NCI-H460 (cell line): ENCODE results near the gene CCDC171. TPM values are rescaled to one million over a fixed set of nuclear protein-coding genes. Genes with fewer than 3 reads are reported as not detected.
"Not testable (repeated sequence)": the region's sequence is repeated elsewhere in the genome, so short reads cannot be mapped to it uniquely, and the experiment has no call there.

ENCODE experiments used
- DNase-seq: peaks from one replicate; pipeline ENCODE4 v3.0.0-alpha.2; 2016; ENCODE audit warnings: low read depth; ENCODE audit errors: extremely low read depth
- total RNA-seq: library from RNA; depleted of rRNA; stranded (reverse); fragments of >200 nt; shearing (Covaris generic); gene quantifications from 2 replicates; pipeline ENCODE4 v1.2.3, GENCODE V29; 2014

CCDC171 gene
- total RNA-seq, 1 experiment from 2014 or later = 1.9 TPM

DNA sequence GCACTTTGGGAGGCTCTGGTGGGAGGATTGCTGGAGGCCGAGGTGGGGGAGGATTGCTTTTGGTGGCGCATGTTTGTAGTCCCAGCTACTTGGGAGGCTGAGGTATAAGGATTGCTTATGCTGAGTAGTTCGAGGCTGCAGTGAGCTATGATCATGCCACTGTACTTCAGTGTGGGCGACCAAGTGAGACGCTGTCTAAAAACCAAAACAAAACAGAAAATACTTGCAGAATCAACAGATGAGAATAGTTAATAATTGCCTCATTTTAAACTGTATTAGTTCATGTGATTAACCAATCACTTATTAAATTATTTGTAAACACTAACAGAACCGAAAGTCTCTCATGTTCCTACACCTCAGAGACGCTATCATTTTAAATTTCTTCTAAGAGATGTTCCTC lies 118.1 kb downstream of the CCDC171 start:
- no peak for DNase-seq

DNA sequence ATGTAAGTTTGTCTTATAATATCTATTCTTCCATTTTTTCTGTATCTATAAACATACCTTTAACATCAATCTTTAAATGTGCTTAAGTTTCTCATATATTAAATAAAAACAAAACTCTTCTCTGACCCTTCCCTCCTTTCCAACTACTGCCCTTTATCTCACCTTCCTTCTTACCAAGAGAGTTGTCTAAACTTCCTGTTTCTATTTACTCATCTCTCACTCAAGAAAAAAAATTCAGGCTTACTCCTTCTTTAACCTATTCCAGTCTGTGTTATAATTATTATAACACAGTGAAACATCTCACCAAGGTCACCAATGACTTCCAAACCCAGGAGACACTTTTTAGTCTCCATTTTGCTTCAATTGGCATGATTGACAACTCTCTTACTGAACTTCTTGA lies 140.9 kb downstream of the CCDC171 start:
- DNase-seq = no peak

DNA sequence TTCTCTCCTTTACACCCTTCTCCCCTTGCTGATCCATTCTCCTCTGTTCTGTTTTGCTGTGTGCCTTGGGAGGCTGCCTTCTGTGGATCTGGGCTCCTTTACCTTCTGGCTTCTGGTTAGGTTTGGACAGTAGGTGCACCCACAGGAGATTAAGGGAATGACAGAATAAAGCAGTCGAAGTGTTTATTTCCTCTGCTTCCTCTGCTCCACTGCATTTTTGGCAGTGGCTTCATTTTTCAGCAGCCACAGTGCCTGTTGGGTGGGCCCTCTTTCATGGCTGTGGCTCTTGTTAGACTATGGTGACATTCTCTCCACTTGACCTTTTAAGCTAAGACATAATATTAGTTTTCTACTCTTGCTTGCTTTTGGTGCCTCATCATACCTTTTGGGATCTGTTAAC lies 144.1 kb downstream of the CCDC171 start:
- DNase-seq = no peak

DNA sequence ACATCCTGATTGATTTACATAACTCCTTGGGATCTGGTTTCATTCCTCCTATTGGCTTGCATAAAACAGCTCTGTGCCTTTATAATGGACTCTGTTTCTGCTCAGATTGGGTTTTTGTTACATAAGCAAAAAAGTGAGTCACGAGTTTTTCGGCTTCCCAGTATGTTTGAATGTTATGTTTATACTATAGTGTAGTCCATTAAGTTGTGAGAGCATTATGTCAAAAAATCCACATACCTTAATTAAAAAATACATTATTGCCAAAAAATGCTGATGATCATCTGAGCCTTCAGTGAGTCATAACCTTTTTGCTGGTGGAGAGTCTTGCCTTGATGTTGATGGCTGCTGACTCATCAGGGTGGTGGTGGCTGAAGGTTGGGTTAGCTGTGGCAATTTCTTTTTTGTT lies 144.6 kb downstream of the CCDC171 start:
- peak; percentile 8 for DNase-seq

DNA sequence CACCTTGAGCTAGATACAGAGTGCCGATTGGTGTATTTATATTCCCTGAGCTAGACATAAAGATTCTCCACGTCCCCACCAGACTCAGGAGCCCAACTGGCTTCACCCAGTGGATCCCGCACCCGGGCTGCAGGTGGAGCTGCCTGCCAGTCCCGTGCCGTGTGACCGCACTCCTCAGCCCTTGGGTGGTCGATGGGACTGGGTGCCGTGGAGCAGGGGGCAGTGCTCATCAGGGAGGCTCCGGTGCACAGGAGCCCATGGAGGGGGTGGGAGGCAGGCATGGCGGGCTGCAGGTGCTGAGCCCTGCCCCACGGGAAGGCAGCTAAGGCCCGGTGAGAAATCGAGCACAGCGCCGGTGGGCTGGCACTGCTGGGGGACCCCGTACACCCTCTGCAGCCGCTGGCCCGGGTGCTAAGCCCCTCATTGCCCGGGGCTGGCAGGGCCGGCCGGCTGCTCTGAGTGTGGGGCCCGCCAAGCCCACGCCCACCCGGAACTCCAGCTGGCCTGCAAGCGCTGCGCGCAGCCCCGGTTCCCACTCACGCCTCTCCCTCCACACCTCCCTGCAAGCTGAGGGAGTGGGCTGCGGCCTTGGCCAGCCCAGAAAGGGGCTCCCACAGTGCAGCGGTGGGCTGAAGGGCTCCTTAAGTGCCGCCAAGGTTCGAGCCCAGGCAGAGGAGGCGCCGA lies 147.2 kb downstream of the CCDC171 start:
- DNase-seq = not testable (repeated sequence)

DNA sequence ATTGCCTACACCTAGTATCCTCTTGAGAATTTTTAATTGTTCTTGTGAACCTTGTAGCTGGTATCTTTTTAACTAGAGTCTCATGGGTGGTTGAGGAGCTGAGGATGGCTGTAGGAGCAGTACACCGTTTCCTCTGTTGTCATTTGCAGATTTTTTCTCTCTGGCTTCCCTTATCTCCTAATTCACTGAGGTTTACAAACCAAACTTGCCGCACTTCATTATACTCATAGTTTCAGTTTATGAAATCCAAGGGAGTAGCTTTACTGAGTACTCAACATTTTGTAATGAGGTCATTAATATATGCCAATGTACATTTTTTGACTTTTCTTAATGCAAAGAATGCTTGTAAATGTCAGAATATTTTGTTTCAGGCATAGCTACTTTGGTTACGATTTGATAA lies 154.2 kb downstream of the CCDC171 start:
- no peak for DNase-seq

DNA sequence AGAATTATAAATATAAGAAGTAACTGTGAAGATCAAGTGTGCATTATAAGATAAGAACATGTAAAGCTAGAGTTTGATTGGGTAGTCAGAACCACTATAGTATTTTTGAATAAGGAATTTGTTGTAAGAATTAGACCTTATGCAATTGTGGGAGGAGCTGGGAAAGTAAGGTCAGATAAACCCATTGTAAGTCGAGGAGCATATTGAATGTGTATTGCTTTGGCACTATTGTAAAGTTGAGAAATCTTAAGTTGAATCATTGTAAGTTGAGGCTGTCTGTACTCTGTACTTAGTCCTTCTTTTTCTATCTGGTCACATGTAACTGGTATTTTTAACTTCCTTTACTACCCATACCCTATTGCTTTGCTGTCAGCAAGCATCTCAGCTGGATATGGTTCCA lies 158.7 kb downstream of the CCDC171 start:
- DNase-seq = no peak

DNA sequence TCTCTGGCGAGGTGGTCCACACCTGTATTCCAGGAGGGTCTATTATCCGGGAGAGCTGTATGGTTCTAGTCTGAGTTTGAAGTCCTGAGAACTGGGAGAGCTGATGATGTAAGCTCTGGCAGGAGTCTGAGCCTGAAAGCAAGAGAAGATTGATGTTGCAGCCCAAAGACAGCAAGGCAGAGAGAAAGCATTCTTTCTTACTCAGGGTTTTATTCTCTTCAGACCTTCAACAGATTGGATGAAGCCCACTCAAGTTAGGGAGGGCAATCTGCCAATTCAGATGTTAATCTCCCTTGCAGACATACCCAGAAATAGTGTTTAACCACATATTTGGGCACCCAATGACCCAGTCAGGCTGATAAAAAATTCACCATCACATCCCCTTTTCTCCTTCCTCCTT lies 159.1 kb downstream of the CCDC171 start:
- no peak for DNase-seq

DNA sequence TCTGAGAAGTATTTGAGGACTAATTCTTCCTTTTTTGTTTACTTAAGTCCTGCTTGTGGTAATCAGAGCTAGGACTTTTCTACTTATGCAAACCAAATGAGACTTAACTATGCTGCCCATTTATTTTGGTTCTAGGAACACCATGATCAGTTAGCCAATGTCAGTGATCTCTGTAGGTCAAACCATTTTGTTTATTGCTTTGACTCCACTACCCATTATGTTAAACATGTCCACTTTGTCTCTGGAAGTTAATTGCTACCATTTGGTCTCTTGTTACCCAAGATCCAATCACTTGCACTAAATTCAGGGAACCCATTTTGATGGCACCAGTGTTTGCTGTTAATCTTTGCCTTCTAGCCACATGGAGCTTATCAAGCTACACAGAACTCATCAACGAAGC lies 161.9 kb downstream of the CCDC171 start:
- no peak for DNase-seq

DNA sequence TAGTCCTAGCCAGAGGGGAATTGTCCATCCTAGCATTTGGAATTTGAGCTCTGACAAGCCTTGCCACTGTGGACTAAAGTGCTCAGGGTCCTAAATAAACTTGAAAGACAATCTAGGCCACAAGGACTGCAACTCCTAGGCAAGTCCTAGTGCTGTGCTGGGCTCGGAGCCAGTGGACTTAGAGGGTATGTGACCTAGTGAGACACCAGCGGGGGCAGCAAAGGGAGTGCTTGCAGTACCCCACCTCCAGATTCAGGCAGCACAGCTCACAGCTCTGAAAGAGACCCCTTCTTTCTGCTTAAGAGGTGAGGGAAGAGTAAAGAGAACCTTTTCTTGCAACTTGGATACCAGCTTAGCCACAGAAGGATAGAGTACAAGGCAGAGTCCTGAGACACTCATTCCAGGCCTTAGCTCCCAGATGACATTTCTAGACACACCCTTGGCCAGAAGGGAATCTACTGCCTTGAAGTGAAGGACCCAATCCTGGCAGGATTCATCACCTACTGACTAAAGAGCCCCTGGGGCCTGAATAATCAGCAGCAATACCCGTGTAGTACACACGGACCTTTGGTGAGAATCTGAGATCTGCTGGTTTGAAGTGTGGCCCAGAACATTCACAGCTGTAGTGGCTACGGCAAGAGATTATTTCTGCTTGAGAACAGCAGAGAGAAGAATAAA lies 164.6 kb downstream of the CCDC171 start:
- no peak for DNase-seq

DNA sequence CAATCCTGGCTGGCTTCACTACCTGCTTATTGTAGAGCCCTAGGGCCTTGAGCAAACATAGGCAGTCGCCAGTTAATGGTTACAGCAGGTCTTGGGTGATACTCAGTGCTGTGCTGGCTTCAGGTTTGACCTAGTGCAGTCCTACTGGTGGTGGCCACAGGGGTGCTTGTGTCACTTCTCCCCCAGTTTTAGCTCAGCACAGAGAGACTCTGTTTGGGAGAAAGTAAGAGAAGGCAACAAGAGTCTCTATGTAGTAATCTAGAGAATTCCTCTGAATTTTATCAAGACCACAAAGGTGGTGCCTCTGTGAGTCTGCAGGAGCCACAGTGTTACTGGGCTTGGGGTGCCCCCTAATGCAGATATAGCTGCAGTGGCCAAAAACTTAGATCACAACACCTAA lies 165.6 kb downstream of the CCDC171 start:
- no peak for DNase-seq

DNA sequence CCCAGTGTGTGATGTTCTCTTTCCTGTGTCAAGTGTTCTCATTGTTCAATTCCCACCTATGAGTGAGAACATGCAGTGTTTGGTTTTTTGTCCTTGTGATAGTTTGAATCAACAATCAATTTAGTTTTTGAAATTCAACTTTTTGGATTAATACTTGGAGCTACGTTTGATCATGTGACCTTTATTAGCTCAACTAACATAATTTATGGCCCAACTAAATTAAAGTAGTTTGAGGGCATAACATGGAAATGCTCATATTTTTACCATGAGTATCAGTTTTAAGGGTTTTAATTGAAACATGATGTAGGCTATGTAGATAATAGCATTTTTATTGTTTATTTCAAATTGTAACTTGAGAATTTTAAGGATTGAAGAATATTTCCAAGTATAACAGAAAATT lies 168.0 kb downstream of the CCDC171 start:
- DNase-seq = no peak

DNA sequence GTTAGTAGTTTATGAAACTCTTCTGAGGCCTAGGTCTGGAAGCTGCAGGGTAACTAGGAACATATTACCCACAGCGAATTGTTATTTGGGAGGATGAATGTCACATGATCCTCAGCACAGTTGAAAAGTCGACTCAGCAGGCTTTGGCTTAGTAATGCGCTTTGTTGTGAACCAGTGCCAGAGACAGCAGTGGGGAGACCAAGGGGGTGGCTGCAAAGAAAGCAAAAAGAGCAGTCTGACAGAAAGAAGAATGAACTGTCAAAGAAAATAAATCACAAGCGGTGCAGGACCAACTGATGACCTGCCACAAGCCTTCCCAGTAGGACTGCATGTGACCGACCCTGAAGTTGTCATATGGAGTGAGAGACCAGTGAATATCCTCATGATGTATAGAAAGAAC lies 170.0 kb downstream of the CCDC171 start:
- no peak for DNase-seq

DNA sequence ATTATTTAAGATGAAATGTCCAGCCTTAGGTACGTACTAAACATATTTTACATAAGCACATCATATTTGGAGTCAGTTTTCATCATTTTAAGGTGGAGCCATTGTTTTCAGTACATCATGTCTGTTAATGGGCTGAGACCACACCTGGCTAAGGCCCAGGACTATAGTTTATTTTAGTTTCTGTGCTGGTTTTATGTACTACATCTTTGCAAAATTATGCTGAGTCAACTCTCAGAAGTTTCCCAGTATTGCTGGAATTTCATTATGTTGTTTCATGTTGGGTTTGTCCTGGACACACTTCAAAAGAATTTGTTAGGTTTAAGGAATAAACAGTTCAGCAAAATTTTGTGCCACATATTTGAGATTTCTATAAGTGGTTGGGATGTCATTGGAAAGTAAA lies 171.2 kb downstream of the CCDC171 start:
- no peak for DNase-seq

DNA sequence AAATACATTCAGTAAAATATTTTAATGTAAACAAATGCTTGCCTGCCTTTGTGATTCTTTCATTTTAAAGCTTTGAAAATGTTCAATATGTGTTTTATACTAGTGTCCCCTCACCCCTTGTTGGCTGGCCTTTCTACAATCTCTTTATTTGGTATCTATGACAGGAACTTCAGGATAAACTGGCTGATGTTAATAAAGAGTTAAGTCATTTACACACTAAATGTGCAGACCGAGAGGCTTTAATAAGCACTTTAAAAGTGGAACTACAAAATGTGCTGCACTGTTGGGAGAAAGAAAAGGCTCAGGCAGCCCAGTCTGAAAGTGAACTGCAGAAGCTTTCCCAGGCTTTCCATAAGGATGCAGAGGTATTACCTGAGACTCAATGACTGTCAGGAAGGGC lies 171.8 kb downstream of the CCDC171 start:
- no peak for DNase-seq

DNA sequence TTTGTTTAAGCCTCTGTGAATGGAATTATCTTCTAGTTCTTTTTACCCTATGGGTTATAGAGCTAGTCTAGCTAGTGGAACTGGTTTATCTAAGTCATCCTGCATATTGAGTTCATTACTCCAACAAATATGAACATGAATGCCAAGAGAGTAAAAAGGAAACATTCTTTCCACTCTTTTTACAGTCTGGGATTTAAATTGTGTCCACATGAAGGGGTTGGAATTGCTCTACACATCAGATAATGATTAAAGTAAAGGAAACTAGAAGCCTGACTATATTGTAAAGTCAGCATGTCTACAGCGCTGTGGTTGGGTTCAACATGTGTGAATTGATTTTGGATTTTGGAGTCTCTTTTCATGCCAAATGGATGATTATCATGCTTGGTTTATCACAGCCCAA lies 173.1 kb downstream of the CCDC171 start:
- DNase-seq = no peak

DNA sequence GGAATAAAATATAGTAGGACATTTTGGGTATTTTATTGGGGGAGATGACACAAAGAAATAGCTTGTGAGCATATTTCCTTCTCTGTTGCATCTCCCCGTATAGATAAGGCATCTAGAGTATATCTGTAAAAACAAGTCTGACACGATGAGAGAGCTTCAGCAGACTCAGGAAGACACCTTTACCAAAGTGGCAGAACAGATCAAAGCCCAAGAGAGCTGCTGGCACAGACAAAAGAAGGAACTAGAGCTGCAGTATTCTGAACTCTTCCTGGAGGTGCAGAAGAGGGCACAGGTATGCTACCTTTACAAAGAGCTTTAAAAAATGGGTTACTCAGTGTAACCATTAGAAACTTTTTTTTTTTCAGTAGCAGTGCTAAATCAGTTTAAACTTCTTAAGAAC lies 176.7 kb downstream of the CCDC171 start:
- no peak for DNase-seq

DNA sequence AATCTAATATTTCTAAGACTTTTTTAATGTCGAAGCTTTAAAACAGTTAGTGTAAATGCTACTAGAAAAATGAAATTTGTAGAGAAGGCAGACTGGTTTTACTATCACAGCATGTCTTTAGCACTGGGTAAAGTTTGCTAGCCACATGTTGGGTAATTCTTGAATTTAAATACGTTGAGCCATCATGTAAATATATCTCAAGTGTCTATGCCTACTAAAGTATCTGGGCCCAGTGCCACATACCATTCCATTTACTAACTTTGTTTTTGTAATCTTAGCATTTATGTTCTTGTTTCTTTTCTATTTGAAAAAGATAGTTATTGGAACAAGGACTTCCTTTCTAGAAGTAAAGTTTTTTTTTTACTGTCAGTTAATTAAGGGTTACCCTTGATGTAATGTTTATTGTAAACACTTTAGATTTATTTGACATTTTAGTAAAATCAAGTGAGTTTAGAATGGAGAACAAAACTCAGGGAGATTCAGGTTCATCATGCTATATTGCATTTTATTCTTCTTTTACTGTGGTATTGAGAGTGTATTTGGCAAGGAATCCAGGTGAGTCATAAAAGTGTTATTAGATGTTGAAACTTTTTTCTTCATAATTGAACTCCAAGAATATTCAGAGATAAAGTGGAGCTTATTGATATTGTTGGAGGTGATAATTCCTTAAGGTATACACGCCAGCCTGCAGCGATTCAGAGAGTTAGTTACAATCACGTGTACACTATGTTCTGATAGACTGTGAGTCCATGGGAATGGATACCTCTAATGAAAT lies 182.4 kb downstream of the CCDC171 start:
- peak; percentile 28 for DNase-seq

DNA sequence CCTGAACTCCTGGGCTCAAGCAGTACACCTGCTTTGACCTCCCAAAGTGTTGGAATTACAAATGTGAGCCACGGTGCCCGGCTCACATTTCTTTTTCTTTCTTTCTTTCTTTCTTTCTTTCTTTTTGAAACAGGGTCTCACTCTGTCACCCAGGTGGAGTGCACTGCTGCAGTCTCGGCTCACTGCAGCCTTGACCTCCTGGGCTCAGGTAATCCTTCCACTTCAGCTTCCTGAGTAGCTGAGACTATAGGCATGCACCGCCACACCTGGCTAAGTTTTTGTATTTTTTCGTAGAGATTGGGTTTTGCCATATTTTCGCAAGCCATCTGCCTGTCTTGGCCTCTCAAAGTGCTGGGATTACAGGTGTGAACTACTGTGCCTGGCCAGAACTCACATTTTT lies 183.7 kb downstream of the CCDC171 start:
- no peak for DNase-seq

DNA sequence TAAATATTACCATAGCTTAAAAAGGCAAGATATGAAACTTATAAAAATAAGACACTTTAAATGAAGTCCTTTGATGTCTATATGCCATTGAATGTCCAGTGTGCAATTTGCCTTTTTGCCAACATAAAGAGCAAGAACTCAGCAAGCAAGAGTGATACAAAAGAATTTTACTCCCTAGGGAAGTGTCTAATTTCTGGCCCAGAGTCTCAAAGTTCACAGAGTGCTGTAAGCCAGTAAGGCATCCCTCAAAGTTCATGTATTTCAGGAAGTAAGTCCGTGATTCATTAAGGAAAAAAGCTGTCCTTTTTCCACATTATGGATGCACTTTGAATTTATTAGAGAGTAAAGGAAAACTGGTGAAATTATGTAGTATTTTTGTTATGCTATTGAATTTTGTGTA lies 185.2 kb downstream of the CCDC171 start:
- DNase-seq = peak; percentile 25

DNA sequence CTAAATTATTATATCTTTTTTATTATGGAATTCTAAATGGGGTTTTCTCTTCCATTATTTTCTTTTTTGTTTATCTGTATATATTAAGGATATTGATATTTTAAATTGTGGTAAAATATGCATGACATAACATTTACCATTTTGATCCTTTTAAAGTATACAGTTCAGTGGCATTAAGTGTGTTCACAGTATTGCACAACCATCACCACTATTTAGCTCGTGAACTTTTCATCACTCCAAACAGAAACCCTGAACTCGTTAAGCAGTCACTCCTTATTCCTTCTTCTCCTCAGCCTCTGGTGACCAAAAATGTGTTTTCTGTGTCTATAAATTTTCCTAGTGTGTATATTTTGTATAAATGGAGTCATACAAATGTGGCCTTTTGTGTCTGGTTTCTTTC lies 188.2 kb downstream of the CCDC171 start:
- DNase-seq = no peak

DNA sequence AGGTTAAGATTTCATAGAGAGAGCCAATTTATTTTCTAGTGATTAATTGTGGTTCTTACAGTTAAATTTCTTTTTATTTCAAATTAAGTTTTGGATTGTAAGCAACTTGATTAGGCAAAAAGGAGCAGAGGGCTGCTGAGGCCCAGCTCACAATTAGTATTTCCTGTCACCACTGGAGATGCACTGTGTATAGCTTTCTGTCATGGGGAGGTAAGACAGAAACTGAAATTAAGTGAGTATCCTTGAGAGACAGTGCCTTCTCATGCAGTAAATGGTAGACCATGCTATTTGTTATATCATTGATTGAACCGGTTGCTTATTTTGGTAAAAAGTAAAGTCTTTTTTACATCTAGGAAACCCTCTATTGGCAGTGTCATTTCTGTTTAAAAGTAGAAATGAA lies 190.7 kb downstream of the CCDC171 start:
- no peak for DNase-seq
